Smooth muscle cell of trachea (primary cell): ENCODE results near the gene MDH2. TPM values are rescaled to one million over a fixed set of nuclear protein-coding genes. Genes with fewer than 3 reads are reported as not detected.

Source experiments
- total RNA-seq: library from RNA; depleted of rRNA; stranded (reverse); fragments of >200 nt; gene quantifications from 2 replicates; pipeline ENCODE4 v1.2.1, GENCODE V29; 2014

Gene MDH2
- 45.5 and 63.2 TPM in 2 replicates for total RNA-seq

GRCh38 chr7:76047811-76048667 is at the start of gene MDH2, which contains the start of gene STYXL1:
Gene MDH2, plus strand, starts transcription at chr7:76048106. Its CDS starts 55 bp downstream, at chr7:76048161.
Gene STYXL1, minus strand, starts transcription at chr7:76048000. Its CDS starts 17,477 bp downstream, at chr7:76030523.

Other genes with a start within 250 kb of the MDH2 start
- not detected in 2 replicates for gene CCL24, start 234.3 kb upstream of the MDH2 start, total RNA-seq
- gene RHBDD2, start 169.1 kb upstream of the MDH2 start, total RNA-seq, result 13.2 and 27.8 TPM in 2 replicates
- 98.8 and 178 TPM in 2 replicates for gene POR, start 133.0 kb upstream of the MDH2 start, total RNA-seq
- 20.7 and 28.6 TPM in 2 replicates for gene TMEM120A, start 53.5 kb upstream of the MDH2 start, total RNA-seq
- 55.9 and 65.3 TPM in 2 replicates for gene STYXL1, start 106 bp upstream of the MDH2 start, total RNA-seq
- 0.58 and 2.8 TPM in 2 replicates for gene SRRM3, start 153.8 kb downstream of the MDH2 start, total RNA-seq